SK-N-MC (cell line): ENCODE data around the gene SPATA6.

Experiments used
- EZH2 ChIP-seq: fragments of 200-600 bp; sonication (generic); IDR thresholded peaks from one replicate; pipeline ENCODE4 v1.6.1; 2017; ENCODE audit warnings: antibody characterized with exemption
- FOXP2 ChIP-seq: optimal IDR thresholded peaks from 2 replicates; pipeline ENCODE3; 2011; ENCODE audit warnings: mild to moderate bottlenecking, moderate library complexity; ENCODE audit not compliant: insufficient read depth; ENCODE audit errors: extremely low read length, control extremely low read depth
- POLR2AphosphoS5 ChIP-seq: IDR thresholded peaks from 2 replicates; pipeline ENCODE4 v1.6.1; 2012; ENCODE audit warnings: mild to moderate bottlenecking, low read depth, low read length, borderline replicate concordance

DNA sequence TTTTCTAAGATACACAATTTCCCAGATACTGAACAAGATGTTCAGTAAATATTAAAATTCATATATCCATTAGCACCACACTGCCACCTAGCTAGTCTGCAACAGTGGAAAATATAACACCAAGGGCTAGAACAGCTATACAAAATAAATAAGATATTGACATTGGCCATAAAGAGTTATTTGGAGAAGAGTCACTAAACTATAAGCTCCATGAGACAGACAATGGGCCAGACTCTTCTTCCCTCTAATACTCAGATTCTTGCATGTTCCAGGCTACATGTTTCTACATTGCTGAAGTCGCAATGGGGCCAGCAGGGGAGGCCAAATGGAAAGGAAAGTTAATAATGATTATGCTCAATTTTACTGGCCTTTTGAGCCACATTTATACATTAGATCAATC is 21.5 kb downstream of the SPATA6 start:
- TF ChIP-seq FOXP2 (no peak), EZH2 (no peak), POLR2AphosphoS5 (no peak)
